ENCODE results near the gene ITGB2.
"Not testable (repeated sequence)": the region's sequence is repeated elsewhere in the genome, so short reads cannot be mapped to it uniquely, and the experiment has no call there.

Gene ITGB2

DNA sequence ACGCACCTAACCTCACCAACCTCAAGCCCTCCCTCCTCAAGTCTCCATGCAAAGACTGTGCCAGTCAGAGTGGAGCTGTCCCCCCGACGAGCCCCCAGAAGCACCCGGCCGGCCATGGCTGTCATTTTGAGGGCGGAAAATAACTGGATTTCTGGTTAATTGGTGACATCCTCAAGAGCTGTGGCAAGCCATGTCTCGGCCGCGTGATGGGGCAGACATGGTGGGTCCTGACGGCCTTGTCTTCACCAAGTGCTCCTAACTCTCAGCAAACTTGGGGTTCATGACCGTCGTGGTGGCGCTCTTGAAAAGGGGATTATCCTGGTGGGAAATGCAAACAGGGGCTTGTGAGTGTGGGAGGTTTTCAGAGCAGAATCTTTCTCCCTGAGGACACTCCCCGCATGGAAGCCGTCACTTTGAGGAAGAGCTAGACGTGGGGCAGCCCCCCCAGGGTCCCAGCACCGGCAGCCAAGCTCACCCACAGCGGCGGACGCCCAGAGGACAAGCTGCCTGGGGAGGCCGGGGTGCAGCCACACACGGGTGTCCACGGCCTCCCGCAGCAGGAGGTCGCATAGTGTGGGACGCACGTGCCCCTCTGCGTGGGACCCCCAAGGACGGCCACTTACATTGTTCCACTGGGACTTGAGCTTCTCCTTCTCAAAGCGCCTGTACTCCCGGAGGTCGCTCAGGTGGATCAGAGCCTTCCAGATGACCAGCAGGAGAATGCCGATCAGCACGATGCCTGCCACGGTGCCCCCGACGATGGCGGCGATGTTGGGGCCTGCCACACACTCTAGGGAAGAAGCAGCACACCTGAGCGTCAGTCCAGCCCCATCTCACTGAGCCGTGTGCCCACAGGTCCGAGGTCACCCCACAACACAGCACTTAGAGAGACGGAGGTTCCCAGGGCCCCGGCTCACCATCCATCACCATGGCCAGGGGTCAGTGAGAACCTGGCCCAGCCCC, 34.3 kb downstream of the ITGB2 start:
- DNase-seq (ENCODE audit: insufficient read length, low spot score) = no peak
- FAIRE-seq = no peak
- TF ChIP-seq, protein P1, sequence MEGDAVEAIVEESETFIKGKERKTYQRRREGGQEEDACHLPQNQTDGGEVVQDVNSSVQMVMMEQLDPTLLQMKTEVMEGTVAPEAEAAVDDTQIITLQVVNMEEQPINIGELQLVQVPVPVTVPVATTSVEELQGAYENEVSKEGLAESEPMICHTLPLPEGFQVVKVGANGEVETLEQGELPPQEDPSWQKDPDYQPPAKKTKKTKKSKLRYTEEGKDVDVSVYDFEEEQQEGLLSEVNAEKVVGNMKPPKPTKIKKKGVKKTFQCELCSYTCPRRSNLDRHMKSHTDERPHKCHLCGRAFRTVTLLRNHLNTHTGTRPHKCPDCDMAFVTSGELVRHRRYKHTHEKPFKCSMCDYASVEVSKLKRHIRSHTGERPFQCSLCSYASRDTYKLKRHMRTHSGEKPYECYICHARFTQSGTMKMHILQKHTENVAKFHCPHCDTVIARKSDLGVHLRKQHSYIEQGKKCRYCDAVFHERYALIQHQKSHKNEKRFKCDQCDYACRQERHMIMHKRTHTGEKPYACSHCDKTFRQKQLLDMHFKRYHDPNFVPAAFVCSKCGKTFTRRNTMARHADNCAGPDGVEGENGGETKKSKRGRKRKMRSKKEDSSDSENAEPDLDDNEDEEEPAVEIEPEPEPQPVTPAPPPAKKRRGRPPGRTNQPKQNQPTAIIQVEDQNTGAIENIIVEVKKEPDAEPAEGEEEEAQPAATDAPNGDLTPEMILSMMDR (IDR thresholded peaks at IDR 0.05; ENCODE audit: insufficient read depth, missing control alignments) = no peak

DNA sequence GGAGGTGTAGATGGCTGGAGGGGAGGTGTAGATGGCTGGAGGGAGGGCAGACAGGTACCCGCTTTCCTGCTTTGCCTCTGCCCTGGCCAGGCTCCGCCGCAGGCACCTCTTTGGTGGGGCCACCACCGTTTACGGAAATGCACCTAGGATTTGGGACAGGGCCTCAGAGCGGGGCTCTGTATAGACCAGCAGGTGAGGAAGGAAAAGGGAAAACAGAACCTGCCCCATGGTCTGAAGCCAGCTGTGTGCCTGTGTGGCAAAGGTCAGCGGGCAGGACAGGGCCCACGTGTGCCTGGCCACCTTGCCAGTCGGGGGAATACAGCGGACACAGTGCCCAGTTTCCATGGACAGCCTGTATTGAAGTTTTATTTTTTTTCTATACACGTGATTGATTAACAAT, 35.1 kb downstream of the ITGB2 start:
- TF ChIP-seq, protein P1 (IDR thresholded peaks at IDR 0.05; ENCODE audit: insufficient read depth, missing control alignments) = no peak
- no peak for FAIRE-seq
- no peak for DNase-seq (ENCODE audit: insufficient read length, low spot score)

DNA sequence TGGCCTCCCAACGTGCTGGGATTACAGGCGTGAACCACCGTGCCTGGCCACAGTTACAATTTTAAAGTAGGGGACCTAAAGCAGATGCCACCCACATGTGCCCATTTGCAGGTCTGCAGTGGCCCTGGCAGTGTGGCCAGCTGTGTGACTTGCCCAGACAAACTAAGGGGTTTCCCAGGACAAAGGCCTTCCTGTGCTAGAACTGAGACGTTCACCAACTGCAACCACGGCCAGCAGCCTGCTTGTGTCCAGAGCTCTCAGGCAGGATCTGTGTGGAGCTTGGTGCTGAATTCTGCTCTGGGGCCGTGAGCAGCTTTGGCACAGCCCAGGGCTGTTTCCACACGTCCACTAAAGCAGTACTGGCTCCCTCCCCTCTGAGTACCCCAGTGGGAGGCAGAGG, 36.6 kb downstream of the ITGB2 start:
- TF ChIP-seq, protein P1 (IDR thresholded peaks at IDR 0.05; ENCODE audit: insufficient read depth, missing control alignments) = no peak
- DNase-seq (ENCODE audit: insufficient read length, low spot score) (no peak), FAIRE-seq (no peak)

DNA sequence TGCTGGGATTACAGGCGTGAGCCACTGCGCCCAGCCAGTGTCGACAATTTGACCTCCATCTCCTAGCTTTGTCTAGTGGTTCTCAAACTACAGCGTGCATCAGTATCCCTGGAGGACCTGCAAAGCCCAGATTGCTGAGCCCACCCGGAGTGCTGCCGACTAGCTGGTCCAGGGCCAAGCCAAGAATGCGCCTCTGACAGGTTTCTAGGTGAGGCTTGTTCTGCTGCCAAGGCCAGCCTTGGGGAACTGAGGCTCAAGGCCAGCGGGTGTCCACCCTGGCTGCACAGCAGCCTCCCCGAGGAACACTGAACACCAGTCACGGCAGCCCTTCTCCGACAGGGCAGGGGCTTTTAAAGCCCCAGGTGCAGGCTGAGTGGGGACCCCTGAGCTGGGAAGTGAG, 37.4 kb downstream of the ITGB2 start:
- DNase-seq (ENCODE audit: insufficient read length, low spot score) = no peak
- TF ChIP-seq, protein P1 (IDR thresholded peaks at IDR 0.05; ENCODE audit: insufficient read depth, missing control alignments) = no peak
- FAIRE-seq = no peak

DNA sequence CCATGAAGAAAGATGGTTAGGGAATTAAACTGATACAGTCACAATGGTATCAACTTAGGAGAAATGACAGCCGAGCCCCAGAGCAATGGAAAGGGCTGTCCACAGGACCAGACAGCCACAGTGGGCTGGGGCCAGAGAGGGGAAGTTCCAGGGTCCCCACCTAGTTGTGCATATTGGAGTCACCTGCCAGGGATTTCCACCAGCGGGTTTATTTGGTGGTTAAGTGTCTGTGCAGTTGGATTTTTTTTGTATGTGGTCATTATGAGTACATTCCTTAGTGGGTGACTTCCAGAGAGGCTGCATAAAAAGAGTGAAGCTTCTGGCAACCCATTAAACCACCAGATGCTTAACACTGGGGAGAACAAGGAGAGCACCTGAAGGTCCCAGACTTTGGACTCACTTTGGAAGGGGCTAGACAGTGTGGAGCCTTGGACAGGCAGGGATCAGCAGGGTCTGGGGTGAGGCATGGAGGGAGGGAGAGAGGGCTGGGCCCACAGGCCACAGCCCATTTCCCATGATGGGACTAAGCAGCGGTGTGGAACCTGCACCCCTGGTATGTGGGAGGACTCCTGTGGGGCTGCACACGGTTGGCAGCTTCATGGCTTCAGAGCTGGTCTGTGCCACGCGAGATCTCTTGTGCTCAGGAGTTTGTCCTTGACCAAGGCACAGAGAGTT, 39.4 kb downstream of the ITGB2 start:
- FAIRE-seq (no peak), DNase-seq (ENCODE audit: insufficient read length, low spot score) (no peak)
- TF ChIP-seq, protein P1 (IDR thresholded peaks at IDR 0.05; ENCODE audit: insufficient read depth, missing control alignments) = no peak

DNA sequence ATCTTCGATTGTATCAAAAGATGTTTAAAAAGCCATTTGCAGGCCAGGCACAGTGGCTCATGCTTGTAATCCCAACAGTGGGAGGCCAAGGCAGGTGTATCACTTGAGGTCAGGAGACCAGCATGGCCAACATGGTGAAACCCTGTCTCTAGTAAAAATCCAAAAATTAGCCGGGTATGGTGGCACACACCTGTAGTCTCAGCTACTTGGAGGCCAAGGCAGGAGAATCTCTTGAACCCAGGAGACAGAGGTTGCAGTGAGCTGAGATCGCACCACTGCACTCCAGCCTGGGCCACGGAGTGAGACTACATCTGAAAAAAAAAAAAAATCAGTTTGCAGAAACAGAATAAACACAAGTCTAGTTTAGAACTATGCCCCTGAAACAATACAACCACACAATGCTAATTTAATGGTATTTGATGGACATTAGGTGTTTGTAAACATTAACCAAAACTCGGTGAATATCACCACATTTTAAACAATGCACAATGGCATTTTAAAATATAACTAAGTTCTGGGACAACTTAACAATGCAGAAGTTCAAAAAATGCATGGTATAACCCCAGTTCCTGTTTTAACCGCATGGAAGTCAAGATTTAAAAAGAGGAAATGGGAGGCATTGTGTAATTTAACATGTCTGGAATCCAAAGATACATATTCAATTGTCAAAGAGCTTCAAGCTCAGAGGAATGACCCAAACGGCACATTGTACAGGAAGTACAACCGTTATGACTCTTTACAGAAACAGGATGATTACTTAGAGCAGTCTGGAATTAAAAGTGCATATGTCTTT, 40.1 kb downstream of the ITGB2 start:
- FAIRE-seq = no peak
- DNase-seq (ENCODE audit: insufficient read length, low spot score) = no peak
- TF ChIP-seq, protein P1 (IDR thresholded peaks at IDR 0.05; ENCODE audit: insufficient read depth, missing control alignments) = no peak

DNA sequence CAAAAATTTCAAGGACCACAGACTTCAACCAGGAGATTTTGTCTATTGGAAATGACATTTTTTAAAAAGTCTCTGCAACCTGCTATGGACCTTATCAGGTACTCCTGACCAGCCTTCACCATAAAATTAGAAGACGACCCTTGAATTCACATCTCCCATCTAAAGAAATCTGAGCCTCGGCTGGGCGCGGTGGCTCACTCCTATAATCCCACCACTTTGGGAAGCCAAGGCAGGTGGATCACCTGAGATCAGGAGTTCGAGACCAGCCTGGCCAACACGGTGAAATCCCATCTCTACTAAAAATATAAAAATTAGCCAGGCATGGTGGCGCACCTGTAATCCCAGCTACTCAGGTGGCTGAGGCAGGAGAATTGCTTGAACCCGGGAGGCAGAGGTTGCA, 41.5 kb downstream of the ITGB2 start:
- DNase-seq (ENCODE audit: insufficient read length, low spot score); FAIRE-seq: not testable (repeated sequence)
